H1 (cell line): ENCODE measurements around the gene CHN2. TPM values are rescaled to one million over a fixed set of nuclear protein-coding genes. Genes with fewer than 3 reads are reported as not detected.

Source experiments
- ATF2 ChIP-seq: IDR thresholded peaks from 2 replicates; pipeline ENCODE4 v1.6.1; 2012; ENCODE audit warnings: low read length, inconsistent platforms
- BRCA1 ChIP-seq: IDR thresholded peaks from 2 replicates; pipeline ENCODE4 v1.6.1; 2012; ENCODE audit warnings: low read depth, low read length, improper control_type of control experiment
- RXRA ChIP-seq: IDR thresholded peaks from 2 replicates; pipeline ENCODE4 v1.6.1; 2011; ENCODE audit warnings: low read depth, mild to moderate bottlenecking, low read length, moderate library complexity; ENCODE audit not compliant: insufficient read depth
- TEAD4 ChIP-seq: IDR thresholded peaks from 2 replicates; pipeline ENCODE4 v1.6.1; 2012; ENCODE audit warnings: low read depth, low read length, inconsistent platforms, mixed read lengths
- polyA plus RNA-seq, 7 experiments: library from polyadenylated mRNA; depleted of rRNA in 3 of 7; stranded (reverse) in 5 of 7; unstranded in 2 of 7; fragments of >200 nt in 5 of 7; fragments of 200-250 nt in 2 of 7; gene quantifications; 1 replicate in 5 of 7; 2 replicates in 1 of 7; 4 replicates in 1 of 7; pipeline versions ENCODE4 v1.2.1 to v1.2.3, GENCODE V29; 2011 to 2013; ENCODE audit warnings: missing spikeins in 2 of 7, mixed read lengths in 2 of 7
- total RNA-seq: library from RNA; stranded (reverse); fragmentation: NEBNext Ultra II Directional; extraction: Animal tissue kit (Norgen Biotek cat#: 25700); gene quantifications from 2 replicates; pipeline ENCODE4 v1.2.1, GENCODE V29; 2021
- TF ChIP-seq, protein P1 (sequence below): IDR thresholded peaks from 2 replicates; pipeline ENCODE4 v1.6.1; 2011; ENCODE audit warnings: low read length, improper control_type of control experiment

The CHN2 gene
- total and polyA plus RNA-seq, 2 of the 8 experiments (the other 6 are each of a cell fraction or from before 2014, with no cell fraction given), result 2.9 to 4.8 TPM

DNA sequence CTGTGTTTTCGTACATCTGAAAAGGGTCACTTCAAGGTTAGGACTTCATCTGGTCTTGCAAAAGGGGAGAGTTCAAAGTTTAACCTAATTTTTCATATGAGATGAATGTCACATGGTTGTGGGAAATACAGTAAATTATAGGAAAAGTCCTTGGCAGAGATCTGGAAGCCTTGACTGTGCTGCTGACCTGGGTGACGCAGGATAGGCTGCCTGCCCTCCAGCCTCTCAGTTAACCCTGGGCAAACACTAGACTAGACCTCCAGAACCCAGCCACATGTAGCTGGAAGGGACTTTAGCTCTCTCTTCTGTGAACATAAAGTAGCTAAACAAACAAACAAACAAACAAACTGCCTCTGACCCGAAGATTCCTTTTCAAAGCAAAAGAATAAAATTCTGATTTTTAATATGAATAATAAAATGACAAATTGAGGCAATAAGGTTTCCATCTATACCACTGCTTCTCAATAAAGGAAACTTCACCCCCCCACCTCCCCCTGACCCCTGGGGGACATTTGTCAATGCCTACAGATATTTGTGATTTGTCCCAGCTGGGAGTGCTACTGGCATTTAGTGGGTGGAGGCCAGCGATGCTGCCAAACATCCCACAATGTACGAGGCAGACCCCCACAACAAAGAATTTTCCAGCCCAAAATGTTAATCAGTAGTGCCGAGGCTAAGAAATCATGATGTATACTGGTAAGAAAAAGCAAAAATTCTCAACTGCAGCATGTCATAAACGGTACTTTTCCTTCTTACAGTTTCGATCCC, 293.8 kb downstream of the CHN2 start (continued):
- TF ChIP-seq BRCA1 (no peak), ATF2 (no peak), RXRA (no peak), TEAD4 (no peak)
- TF ChIP-seq, protein P1, sequence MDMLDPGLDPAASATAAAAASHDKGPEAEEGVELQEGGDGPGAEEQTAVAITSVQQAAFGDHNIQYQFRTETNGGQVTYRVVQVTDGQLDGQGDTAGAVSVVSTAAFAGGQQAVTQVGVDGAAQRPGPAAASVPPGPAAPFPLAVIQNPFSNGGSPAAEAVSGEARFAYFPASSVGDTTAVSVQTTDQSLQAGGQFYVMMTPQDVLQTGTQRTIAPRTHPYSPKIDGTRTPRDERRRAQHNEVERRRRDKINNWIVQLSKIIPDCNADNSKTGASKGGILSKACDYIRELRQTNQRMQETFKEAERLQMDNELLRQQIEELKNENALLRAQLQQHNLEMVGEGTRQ, result no peak
- TF ChIP-seq, all 59 proteins: peak for 0
